HG03439 (cell line): ENCODE data around the gene ZNF646.

Experiments
- ATAC-seq: cut with Tn5 transposase; IDR thresholded peaks from one replicate; pipeline ENCODE4 v1.9.1; 2021; ENCODE audit warnings: mild to moderate bottlenecking, moderate library complexity; ENCODE audit not compliant: unreplicated experiment

ZNF646 gene

DNA sequence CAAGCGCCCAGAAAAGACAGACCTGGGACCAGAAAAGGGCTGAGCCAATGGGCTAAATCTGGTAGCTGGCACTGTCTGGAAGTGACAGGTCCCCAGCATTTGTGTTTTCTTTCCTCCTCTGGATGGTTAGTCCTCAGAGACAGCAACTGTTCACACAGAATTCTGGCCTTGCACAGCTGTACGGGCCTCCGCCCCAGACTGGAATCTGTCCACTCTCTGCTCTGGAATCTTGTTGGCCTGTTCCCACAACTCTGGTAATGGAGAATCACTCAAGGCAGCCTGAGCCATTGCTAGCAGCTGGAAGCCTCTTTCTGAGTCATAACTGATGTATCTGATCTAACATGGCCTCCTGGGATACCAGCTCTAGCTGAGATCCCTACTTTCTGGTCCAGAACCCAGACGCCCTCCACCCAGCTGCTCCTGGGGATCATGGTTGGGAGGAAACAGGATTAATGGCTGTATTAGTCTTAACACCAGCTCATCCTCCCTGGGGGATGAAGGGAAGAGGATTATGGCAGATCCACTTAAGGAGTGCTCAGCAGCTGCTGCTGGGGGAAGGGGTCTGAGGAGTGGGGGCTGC lies 9.2 kb upstream of the ZNF646 start:
- no peak for ATAC-seq

DNA sequence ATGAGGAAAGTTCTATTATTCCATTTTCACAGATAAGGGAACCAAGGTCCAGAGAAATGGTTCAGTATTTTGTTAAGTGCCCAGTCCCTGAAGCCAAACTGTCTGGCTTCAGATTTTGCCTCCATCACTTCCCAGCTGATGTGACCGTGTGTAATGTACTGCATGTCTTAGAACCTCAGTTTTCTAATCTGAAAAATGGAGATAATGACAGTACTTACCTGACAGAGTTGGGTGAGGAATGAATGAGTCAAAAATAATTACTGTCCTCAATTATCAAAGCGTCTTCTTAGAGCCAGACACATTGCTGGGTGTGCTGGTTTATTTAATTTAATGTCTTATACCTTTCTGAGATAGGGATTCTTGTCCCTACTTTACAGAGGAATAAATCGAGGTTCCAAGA lies 6.9 kb upstream of the ZNF646 start:
- ATAC-seq: no peak

DNA sequence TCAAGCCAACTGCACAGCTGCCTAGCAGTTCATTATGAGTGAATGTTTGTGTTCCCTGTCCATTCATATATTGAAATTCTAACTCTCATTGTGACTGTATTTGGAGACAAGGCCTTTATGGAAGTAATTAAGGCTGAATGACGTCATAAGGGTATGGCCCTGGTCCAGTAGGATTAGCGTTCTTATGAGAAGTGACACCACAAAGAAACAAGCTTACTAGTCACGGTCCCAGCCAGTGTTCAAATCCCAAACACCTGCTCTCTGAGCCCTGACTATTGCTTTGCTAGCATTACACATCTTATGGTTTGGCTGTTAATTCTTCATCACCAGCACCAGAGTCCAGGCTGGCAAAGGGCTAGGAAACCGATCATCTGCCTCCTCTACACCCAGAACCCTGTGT lies 2.4 kb upstream of the ZNF646 start:
- ATAC-seq: no peak

DNA sequence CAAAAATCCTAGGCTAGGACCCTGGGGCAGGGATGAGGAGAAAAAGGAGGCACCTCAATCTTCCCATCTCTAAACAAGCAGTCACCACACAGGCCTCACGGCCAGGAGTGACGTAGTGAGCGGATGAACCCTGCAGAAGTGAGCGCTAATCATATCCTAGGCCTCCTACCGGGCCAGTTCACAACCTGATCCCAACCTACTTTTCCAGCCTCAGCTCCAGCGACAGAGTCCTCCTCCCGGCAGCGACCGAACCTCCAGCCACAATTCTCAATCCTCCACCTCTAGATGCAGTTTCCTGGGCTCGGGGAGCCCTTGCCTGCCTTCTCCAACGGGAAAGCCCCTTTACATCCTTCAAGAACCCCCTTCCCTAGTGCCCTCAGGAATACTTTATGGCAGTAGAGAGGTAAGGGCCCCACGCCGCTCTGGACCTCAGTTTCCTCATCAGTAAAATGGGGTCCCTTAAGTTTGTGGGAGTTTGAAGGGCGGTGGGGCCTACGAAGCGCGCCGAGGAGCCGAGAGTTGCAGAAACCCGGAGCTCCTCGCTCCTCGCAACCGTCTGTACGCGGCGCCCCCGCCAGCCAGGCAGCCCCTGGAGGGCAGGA lies 1.6 kb upstream of the ZNF646 start:
- peak; percentile 14 for ATAC-seq

DNA sequence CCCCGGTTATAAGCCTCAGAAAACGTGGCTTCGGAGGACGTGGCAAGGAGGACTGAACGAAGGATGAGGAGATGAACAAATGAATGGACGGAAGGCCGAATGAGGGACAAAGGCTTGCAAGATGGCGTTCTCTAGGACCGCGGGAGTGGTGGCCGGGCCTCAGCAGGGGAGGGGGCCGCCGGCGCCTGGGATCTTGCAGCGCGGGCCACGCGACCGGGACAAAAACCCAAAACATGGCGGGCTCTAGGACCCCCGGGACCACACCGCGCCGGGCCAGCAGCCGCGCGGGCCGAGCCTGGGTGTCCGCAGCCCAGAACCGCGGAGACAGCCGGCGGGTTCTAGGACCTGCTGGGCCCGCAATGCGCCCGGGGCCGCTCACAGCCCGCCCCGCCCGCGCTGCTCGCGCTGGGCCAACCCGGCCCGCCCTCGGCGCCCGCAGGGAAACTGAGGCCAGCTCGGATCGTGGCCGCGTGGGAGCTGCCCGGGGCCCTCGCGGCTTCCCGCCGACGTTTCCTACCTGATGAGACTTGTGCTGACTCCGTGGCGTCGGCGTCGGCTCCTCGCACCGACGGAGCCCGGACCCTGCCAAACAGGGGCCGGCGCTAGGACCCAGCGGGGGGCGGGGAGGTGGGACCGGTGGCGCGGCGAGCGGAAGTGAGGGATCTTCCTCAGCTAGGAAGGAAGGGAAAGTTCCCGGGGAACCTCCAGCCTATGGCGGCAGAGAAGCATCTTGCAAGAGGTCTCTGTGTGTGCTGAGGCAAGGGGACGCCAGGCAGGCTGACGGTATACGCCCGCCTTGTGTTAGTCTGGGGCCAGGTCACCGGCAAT lies 866 bp upstream of the ZNF646 start:
- peak; percentile 53 for ATAC-seq

DNA sequence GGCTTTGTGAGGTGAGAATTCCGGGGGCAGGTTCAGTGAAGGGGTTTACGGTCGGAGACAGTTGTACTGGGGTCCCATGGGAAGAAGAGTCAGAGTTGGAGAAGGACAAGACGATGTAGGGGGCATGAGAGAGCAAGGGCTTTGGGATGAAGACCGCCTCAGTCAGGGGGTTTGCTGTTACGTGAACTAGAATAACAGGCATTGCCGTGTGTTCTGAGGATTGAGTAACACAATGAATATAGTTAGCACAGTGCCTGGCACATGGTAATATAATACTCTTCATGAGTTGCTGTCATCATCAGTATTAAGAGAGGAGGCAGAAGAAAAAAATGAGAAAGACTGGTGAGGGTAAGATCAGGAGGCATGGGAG lies 577 bp downstream of the ZNF646 start:
- no peak for ATAC-seq

DNA sequence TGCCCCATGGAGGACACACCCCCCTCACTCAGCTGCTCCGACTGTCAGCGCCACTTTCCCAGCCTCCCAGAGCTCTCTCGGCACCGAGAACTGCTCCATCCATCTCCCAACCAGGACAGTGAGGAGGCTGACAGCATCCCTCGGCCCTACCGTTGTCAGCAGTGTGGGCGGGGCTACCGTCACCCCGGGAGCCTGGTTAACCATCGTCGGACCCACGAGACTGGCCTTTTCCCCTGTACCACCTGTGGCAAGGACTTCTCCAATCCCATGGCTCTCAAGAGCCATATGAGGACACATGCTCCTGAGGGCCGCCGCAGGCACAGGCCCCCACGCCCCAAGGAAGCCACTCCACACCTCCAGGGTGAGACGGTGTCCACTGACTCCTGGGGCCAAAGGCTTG lies 2.1 kb downstream of the ZNF646 start:
- no peak for ATAC-seq

DNA sequence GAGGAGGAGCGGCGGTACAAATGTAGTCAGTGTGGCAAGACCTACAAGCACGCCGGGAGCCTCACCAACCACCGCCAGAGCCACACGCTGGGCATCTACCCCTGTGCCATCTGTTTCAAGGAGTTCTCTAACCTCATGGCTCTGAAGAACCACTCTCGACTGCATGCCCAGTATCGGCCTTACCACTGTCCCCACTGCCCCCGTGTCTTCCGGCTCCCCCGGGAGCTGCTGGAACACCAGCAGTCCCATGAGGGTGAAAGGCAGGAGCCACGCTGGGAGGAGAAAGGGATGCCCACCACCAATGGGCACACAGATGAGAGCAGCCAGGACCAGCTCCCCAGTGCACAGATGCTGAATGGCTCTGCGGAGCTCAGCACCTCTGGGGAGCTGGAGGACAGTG lies 2.8 kb downstream of the ZNF646 start:
- no peak for ATAC-seq

DNA sequence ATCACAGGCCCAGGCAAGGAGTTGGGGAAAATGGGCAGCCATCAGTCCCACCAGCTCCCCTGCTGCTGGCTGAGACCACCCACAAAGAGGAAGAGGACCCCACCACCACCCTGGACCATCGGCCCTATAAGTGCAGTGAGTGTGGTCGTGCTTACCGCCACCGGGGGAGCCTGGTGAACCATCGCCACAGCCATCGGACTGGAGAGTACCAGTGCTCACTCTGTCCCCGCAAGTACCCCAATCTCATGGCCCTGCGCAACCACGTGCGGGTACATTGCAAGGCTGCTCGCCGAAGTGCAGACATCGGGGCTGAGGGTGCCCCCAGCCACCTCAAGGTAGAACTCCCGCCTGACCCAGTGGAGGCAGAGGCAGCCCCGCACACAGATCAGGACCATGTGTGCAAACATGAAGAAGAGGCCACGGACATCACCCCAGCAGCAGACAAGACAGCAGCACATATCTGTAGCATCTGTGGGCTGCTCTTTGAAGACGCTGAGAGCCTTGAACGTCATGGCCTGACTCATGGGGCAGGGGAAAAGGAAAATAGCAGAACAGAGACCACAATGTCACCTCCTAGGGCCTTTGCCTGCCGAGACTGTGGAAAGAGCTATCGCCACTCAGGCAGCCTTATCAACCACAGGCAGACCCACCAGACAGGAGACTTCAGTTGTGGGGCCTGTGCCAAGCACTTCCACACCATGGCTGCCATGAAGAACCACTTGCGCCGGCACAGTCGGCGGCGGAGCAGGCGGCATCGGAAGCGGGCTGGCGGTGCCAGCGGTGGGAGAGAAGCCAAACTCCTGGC lies 3.6 kb downstream of the ZNF646 start:
- no peak for ATAC-seq

DNA sequence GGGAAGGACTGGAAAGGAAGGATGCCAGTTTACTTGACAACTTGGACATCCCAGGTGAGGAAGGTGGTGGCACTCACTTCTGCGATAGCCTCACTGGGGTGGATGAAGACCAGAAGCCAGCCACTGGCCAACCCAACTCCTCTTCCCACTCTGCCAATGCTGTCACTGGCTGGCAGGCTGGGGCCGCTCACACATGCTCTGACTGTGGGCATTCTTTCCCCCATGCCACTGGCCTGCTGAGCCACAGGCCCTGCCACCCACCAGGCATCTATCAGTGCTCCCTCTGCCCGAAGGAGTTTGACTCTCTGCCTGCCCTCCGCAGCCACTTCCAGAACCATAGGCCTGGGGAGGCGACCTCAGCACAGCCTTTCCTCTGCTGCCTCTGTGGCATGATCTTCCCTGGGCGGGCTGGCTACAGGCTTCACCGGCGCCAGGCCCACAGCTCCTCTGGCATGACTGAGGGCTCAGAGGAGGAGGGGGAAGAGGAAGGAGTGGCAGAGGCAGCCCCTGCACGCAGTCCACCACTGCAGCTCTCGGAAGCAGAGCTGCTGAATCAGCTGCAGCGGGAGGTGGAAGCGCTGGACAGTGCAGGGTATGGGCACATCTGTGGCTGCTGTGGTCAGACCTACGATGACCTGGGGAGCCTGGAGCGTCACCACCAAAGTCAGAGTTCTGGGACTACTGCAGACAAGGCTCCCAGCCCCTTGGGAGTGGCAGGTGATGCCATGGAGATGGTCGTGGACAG lies 4.5 kb downstream of the ZNF646 start:
- ATAC-seq: no peak

DNA sequence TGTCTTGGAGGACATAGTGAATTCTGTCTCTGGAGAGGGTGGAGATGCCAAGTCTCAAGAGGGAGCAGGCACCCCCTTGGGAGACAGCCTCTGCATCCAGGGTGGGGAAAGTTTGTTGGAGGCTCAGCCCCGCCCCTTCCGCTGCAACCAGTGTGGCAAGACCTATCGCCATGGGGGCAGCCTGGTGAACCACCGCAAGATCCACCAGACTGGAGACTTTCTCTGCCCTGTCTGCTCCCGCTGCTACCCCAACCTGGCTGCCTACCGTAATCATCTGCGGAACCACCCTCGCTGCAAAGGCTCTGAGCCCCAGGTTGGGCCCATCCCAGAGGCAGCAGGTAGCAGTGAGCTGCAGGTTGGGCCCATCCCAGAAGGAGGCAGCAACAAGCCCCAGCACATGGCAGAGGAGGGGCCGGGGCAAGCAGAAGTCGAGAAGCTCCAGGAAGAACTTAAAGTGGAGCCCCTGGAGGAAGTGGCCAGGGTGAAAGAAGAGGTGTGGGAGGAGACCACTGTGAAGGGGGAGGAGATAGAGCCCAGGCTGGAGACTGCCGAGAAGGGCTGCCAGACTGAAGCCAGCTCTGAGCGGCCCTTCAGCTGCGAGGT lies 5.2 kb downstream of the ZNF646 start:
- ATAC-seq: no peak

DNA sequence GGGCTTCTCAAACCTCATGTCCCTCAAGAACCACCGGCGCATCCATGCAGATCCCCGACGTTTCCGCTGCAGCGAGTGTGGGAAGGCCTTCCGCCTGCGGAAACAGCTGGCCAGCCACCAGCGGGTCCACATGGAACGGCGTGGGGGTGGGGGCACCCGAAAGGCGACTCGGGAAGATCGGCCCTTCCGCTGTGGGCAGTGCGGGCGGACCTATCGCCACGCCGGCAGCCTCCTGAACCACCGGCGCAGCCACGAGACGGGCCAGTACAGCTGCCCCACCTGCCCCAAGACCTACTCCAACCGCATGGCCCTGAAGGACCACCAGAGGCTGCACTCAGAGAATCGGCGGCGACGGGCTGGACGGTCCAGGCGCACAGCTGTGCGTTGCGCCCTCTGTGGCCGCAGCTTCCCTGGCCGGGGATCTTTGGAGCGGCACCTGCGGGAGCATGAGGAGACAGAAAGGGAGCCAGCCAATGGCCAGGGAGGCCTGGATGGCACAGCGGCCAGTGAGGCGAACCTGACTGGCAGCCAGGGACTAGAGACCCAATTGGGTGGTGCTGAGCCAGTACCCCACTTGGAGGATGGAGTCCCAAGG lies 5.9 kb downstream of the ZNF646 start:
- ATAC-seq: no peak

DNA sequence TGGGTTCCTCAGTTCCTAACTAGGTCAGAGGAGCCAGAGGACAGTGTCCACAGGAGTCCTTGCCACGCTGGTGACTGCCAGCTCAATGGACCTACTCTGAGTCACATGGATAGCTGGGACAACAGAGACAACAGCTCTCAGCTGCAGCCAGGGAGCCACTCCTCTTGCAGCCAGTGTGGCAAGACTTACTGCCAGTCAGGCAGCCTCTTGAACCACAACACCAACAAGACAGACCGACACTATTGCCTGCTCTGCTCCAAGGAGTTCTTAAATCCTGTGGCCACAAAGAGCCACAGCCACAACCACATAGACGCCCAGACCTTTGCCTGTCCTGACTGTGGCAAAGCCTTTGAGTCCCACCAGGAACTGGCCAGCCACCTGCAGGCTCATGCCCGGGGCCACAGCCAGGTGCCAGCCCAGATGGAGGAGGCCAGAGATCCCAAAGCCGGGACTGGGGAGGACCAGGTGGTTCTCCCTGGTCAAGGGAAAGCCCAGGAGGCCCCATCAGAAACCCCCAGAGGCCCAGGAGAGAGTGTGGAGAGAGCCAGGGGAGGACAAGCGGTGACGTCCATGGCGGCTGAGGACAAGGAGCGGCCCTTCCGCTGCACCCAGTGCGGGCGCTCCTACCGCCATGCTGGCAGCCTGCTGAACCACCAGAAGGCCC lies 6.7 kb downstream of the ZNF646 start:
- ATAC-seq: no peak

DNA sequence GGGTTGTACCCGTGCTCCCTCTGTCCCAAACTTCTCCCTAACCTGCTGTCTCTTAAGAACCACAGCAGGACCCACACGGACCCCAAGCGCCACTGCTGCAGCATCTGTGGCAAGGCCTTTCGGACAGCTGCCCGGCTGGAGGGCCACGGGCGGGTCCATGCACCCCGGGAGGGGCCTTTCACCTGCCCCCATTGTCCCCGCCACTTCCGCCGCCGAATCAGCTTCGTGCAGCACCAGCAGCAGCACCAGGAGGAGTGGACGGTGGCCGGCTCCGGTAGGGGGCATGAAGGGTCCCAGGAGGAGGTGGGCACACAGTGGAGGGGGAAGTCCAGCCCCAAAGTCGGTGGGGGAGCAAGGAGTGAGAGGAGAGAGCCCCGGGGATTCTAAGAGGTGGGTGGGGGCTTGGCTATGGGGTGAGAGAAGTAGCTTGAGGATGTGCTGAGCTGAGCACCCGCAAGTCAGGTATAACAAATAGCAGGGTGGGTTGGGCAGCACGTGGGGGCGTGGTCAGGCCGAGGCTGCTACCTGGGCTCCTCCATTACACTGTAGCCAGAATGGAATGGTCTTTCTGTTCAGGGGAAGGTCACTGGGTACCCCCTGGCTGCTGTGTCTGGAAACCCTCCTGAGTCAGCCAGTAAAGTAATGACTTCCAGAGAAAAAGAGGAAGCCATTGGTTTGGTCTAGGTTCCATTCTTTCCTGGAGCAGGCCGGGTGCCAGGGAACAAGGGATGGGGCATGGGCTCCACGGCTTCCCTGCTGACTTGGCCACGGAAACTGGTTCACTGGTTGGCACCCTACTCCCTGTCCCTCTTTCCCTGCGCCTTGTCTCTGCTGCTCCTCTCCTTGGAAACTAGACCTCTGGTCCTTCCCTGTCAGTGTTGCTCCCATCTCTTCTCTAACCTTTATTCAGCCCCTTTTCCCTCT lies 7.5 kb downstream of the ZNF646 start:
- no peak for ATAC-seq

DNA sequence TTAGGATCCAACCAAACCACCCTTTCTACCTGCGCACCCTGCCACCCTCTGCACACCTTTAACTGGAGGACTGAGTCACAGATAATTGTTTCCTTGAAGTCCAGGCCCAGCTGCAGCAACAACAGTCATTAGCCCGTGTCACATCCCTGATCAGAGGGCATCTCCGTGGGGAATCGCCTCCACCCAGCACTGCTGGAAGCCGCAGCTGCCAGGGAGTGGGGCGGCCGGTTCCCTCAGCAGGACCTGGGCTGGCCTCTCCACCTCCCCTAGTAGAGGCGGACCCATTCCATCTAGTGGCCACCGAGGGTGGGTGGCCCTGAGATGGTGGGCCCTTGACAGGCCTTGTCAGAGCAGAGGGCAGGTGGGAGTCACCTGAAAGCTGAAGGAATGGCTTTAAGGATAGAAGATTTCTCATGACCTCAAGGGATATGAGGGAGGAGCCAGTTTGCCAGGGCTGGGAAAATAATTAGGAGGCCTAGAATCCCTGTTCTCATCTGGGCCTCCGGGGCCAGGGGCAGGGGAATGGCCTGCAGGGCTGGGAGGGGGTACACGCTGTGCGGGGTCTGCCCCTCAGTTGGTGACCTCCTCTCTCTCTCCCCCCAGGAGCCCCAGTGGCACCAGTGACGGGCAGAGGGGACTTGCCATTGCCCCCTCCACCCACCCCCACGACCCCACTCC lies 8.3 kb downstream of the ZNF646 start:
- ATAC-seq: no peak

DNA sequence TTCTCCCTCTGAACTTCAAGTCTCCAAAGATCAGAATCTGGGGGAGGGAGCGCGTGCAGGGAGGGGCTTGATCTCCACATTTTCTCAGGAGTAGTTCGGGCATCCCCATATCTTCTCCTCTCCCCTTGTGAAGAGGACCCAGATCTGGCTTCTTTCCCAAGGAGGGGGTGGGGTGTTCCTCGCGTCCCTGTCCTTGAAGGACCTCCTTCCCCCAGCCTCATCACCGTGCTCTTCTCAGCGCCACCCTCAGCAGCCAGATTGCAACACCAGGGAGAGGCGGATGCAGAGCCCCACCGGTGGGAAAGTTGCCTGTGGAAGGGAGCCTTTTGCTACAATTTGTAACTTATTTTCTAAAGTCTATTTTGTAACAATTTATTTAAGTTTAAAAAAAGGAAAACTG lies 8.9 kb downstream of the ZNF646 start:
- no peak for ATAC-seq

DNA sequence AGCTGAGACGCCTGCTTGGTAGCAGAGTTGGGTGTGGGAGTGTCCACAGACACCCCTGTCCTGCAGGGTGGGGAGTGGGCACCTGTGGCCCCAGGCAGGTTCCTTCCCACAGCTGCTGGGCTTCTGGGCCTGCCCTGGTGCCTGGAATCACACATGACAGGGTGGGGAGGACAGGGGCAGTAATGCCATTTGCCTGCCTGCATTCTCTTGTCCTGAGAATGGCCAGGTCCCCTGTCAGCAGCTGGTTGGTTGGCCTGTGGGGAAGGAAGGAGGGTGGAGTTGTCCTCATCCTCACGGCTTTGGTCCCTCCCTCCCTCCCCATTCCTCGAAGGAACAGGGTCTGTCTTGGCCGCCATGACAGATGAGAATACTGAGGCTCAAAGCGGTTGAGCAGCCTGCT lies 9.3 kb downstream of the ZNF646 start:
- ATAC-seq: no peak

DNA sequence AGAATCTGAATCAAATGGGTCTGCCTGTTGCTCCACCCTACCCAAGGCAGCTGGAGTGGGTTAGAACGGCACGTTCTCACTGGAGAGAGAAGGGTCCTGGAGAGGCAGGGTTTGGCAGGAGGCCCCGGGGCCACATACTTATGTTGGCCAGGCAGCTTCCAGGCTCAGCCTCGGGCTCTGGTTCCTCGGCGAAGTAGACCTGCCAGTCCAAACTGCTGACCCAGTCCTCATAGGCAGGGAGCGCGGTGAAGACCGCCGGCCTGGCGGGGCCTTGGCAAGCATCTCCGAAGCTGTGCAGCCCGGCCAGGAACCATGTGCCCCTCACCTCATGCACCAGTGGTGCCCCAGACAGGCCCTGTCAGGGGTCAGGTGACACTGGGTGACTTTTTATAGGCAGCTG lies 9.8 kb downstream of the ZNF646 start:
- no peak for ATAC-seq
